ENCODE data around the gene CCL22. TPM values are rescaled to one million over a fixed set of nuclear protein-coding genes. Genes with fewer than 3 reads are reported as not detected.

CCL22 gene
- total and polyA plus RNA-seq, 7 donors = 2.9 TPM; not detected in 6

GRCh38 chr16:57356547-57356946 is 2.0 kb upstream of the CCL22 start:
- Histone ChIP-seq H3K4me1 (no peaks in the 10 kb centered on the region), H3K36me3 (no peaks in the 10 kb centered on the region), H3K27me3 (no peaks in the 10 kb centered on the region), H3K27ac (no peak overlapping the region), H3K9me3 (no peaks in the 10 kb centered on the region), H3K4me3 (no peak overlapping the region)
- intact Hi-C loops (cut with DNase I) = no loop called here
- TF ChIP-seq POLR2AphosphoS5 (IDR thresholded peaks at IDR 0.05) (no peak), CTCF (IDR thresholded peaks at IDR 0.05) (no peak), EP300 (IDR thresholded peaks at IDR 0.05) (no peak), POLR2A (IDR thresholded peaks at IDR 0.05) (no peak)
- WGBS, 2 donors = 83 to 95% methylated on average over 4 of the region's 4 CpGs
- no peak for DNase-seq

- H3K4me3 ChIP-seq = no peak overlapping the region
- 80 to 89% methylated on average over 9 of the region's 9 CpGs for WGBS, 2 donors
- H3K27ac ChIP-seq = no peak overlapping the region
- intact Hi-C loops (cut with DNase I) = no loop called here
- DNase-seq = no peak
- H3K9me3 ChIP-seq = no peaks in the 10 kb centered on the region
- no peaks in the 10 kb centered on the region for H3K27me3 ChIP-seq
- no peaks in the 10 kb centered on the region for H3K4me1 ChIP-seq
- no peaks in the 10 kb centered on the region for H3K36me3 ChIP-seq
- TF ChIP-seq EP300 (IDR thresholded peaks at IDR 0.05) (no peak), POLR2AphosphoS5 (IDR thresholded peaks at IDR 0.05) (no peak), POLR2A (IDR thresholded peaks at IDR 0.05) (no peak), CTCF (IDR thresholded peaks at IDR 0.05) (no peak)
Observed at GRCh38 chr16:57357330-57358085, 1.1 kb upstream of the CCL22 start.

GRCh38 chr16:57358086-57358420 is 530 bp upstream of the CCL22 start:
- Histone ChIP-seq H3K4me3 (no peak overlapping the region), H3K27me3 (no peaks in the 10 kb centered on the region), H3K4me1 (no peaks in the 10 kb centered on the region), H3K9me3 (no peaks in the 10 kb centered on the region), H3K36me3 (no peaks in the 10 kb centered on the region), H3K27ac (no peak overlapping the region)
- TF ChIP-seq POLR2A (IDR thresholded peaks at IDR 0.05) = no peak
- TF ChIP-seq CTCF (IDR thresholded peaks at IDR 0.05) = no peak
- no peak for TF ChIP-seq POLR2AphosphoS5 (IDR thresholded peaks at IDR 0.05)
- no peak for TF ChIP-seq EP300 (IDR thresholded peaks at IDR 0.05)
- 79 to 84% methylated on average over 7 of the region's 7 CpGs for WGBS, 2 donors
- intact Hi-C loops (cut with DNase I) = no loop called here
- DNase-seq = no peak

- intact Hi-C loops (cut with DNase I) = no loop called here
- H3K36me3 ChIP-seq = no peaks in the 10 kb centered on the region
- TF ChIP-seq POLR2A (IDR thresholded peaks at IDR 0.05) = no peak
- TF ChIP-seq CTCF (IDR thresholded peaks at IDR 0.05) = no peak
- H3K9me3 ChIP-seq = no peaks in the 10 kb centered on the region
- no peak overlapping the region for H3K4me3 ChIP-seq
- no peak for DNase-seq
- WGBS, 2 donors = 93 to 95% methylated on average over 16 of the region's 16 CpGs
- H3K27ac ChIP-seq = no peak overlapping the region
- no peaks in the 10 kb centered on the region for H3K4me1 ChIP-seq
- H3K27me3 ChIP-seq = no peaks in the 10 kb centered on the region
Observed at GRCh38 chr16:57360321-57360935, 1.8 kb downstream of the CCL22 start.
